ENCODE results near the gene DNAL1. TPM values are rescaled to one million over a fixed set of nuclear protein-coding genes. Genes with fewer than 3 reads are reported as not detected.

The DNAL1 gene
- total and polyA plus RNA-seq, 2 of the 13 experiments (the other 11 are each of a cell fraction or from before 2014, with no cell fraction given), result 1.4 to 13.3 TPM

GRCh38 chr14:73644531-73645247 lies at the start of gene DNAL1 (continued):
- TF ChIP-seq JARID2 (CRISPR knock-in tag; IDR thresholded peaks at IDR 0.05; ENCODE audit: insufficient replicate concordance) (no peak), ZNF607 (CRISPR knock-in tag; IDR thresholded peaks at IDR 0.05; ENCODE audit: borderline replicate concordance) (0 out of 2 replicates have a peak, but pooled peaks have one; percentile 48), CC2D1A (CRISPR knock-in tag; IDR thresholded peaks at IDR 0.05) (no peak), FOXO1 (CRISPR knock-in tag; IDR thresholded peaks at IDR 0.05) (no peak), MXD3 (CRISPR knock-in tag; IDR thresholded peaks at IDR 0.05) (no peak), BATF2 (CRISPR knock-in tag; IDR thresholded peaks at IDR 0.05) (no peak), ATF3 (CRISPR knock-in tag; IDR thresholded peaks at IDR 0.05) (no peak), ZGPAT (CRISPR knock-in tag; IDR thresholded peaks at IDR 0.05) (peak; percentile 47; the same call in 1 of the 2 replicates), ZNF619 (CRISPR knock-in tag; IDR thresholded peaks at IDR 0.05) (no peak), TCF7 (IDR thresholded peaks at IDR 0.05; ENCODE audit: low read depth) (no peak), KLF6 (CRISPR knock-in tag; IDR thresholded peaks at IDR 0.05) (no peak), FOSL1 (CRISPR knock-in tag; IDR thresholded peaks at IDR 0.05; ENCODE audit: borderline replicate concordance) (no peak), TARDBP (CRISPR knock-in tag; IDR thresholded peaks at IDR 0.05) (peak; percentile 46), SP5 (CRISPR knock-in tag; IDR thresholded peaks at IDR 0.05; ENCODE audit: borderline replicate concordance, low read depth) (peak; percentile 7; the same call in 1 of the 2 replicates), FOXM1 (CRISPR knock-in tag; IDR thresholded peaks at IDR 0.05) (no peak), ZNF562 (CRISPR knock-in tag; IDR thresholded peaks at IDR 0.05; ENCODE audit: borderline replicate concordance) (no peak), XBP1 (CRISPR knock-in tag; IDR thresholded peaks at IDR 0.05) (no peak), PPARG (CRISPR knock-in tag; conservative IDR thresholded peaks at IDR 0.05) (no peak), CENPX (CRISPR knock-in tag; IDR thresholded peaks at IDR 0.05) (no peak), KLF15 (CRISPR knock-in tag; IDR thresholded peaks at IDR 0.05; ENCODE audit: borderline replicate concordance) (no peak), ZBTB38 (CRISPR knock-in tag; IDR thresholded peaks at IDR 0.05) (peak; percentile 26; the same call in 1 of the 2 replicates), PBX2 (CRISPR knock-in tag; IDR thresholded peaks at IDR 0.05) (no peak), ARNT2 (CRISPR knock-in tag; IDR thresholded peaks at IDR 0.05; ENCODE audit: low read depth) (no peak), CBX5 (CRISPR knock-in tag; IDR thresholded peaks at IDR 0.05; ENCODE audit: borderline replicate concordance) (no peak), TFE3 (CRISPR knock-in tag; IDR thresholded peaks at IDR 0.05) (no peak), ZNF792 (CRISPR knock-in tag; IDR thresholded peaks at IDR 0.05) (no peak), ZNF33B (CRISPR knock-in tag; IDR thresholded peaks at IDR 0.05) (peak; percentile 56; the same call in 1 of the 2 replicates)

All from HepG2 (cell line).